Measurements from ENCODE around the gene AP1M1.

DNA sequence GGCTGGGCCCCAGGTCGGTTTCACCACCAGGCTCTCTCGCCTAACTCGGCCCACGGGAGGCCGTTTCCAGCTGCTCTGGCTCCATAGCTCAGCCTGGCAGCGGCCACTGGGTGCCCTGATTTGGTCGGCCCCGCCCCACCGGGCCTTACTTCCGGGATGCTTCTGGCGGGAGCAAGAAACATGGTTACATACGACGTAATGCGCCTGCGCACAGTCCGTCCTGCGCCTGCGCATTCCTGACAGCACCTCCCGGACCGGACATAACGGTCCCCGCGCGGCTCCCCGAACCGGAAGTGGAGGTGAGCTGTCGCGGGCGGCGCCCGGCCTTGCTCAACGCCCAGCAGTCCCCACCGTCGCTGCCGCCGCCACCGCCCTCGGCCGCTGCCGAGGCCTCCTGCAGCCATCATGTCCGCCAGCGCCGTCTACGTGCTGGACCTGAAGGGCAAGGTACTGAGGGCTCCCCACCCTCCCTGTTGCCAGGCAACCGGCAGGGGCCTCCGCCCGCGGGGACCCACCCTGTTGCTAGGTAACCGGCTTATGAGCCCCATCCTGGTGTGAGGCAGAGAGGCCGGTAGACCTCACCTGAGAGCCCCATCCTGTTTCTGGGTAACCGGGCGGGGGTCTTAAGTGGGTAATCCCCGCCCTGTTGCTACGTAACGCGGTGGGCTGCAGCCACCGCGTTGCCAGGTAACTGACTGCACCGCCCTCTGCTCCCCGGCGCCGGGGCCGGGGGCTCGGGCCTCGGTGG lies at the start of gene AP1M1:
- TF ChIP-seq, protein P1, sequence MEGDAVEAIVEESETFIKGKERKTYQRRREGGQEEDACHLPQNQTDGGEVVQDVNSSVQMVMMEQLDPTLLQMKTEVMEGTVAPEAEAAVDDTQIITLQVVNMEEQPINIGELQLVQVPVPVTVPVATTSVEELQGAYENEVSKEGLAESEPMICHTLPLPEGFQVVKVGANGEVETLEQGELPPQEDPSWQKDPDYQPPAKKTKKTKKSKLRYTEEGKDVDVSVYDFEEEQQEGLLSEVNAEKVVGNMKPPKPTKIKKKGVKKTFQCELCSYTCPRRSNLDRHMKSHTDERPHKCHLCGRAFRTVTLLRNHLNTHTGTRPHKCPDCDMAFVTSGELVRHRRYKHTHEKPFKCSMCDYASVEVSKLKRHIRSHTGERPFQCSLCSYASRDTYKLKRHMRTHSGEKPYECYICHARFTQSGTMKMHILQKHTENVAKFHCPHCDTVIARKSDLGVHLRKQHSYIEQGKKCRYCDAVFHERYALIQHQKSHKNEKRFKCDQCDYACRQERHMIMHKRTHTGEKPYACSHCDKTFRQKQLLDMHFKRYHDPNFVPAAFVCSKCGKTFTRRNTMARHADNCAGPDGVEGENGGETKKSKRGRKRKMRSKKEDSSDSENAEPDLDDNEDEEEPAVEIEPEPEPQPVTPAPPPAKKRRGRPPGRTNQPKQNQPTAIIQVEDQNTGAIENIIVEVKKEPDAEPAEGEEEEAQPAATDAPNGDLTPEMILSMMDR (conservative IDR thresholded peaks at IDR 0.05; ENCODE audit: low read depth, low read length) = no peak
- 0 out of 2 replicates have a peak, but pooled peaks have one; percentile 42 for TF ChIP-seq POLR2A (IDR thresholded peaks at IDR 0.05; ENCODE audit: low read depth, low read length)
- no peak for TF ChIP-seq RAD21 (IDR thresholded peaks at IDR 0.05; ENCODE audit: low read length)
- TF ChIP-seq MXI1 (IDR thresholded peaks at IDR 0.05; ENCODE audit: borderline replicate concordance, low read depth, low read length) = peak; percentile 35; the same call in 1 of the 2 replicates
- TF ChIP-seq CHD1 (IDR thresholded peaks at IDR 0.05; ENCODE audit: low read depth, low read length) = no peak
- no peak for TF ChIP-seq NFE2L2 (IDR thresholded peaks at IDR 0.05; ENCODE audit: low read depth, low read length)
- TF ChIP-seq, protein P2, sequence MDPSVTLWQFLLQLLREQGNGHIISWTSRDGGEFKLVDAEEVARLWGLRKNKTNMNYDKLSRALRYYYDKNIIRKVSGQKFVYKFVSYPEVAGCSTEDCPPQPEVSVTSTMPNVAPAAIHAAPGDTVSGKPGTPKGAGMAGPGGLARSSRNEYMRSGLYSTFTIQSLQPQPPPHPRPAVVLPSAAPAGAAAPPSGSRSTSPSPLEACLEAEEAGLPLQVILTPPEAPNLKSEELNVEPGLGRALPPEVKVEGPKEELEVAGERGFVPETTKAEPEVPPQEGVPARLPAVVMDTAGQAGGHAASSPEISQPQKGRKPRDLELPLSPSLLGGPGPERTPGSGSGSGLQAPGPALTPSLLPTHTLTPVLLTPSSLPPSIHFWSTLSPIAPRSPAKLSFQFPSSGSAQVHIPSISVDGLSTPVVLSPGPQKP (IDR thresholded peaks at IDR 0.05; ENCODE audit: borderline replicate concordance, low read depth, low read length) = no peak
- no peak for TF ChIP-seq MAFK (IDR thresholded peaks at IDR 0.05; ENCODE audit: low read depth, low read length)

Measured in IMR-90 (cell line).